NCI-H1436 (cell line): ENCODE results near the gene ATP2B2.
"Not testable (repeated sequence)": the region's sequence is repeated elsewhere in the genome, so short reads cannot be mapped to it uniquely, and the experiment has no call there.

ENCODE experiments used
- DNase-seq: peaks from one replicate; lab custom pipeline; 2025; lab: John Stamatoyannopoulos, UW

ATP2B2 gene

GRCh38 chr3:10382445-10382844, 122.9 kb downstream of the ATP2B2 start:
- not testable (repeated sequence) for DNase-seq

GRCh38 chr3:10381336-10381735, 124.0 kb downstream of the ATP2B2 start:
- no peak for DNase-seq

GRCh38 chr3:10380906-10381305, 124.5 kb downstream of the ATP2B2 start:
- DNase-seq: no peak

- no peak for DNase-seq
Measured at GRCh38 chr3:10379961-10380360, 125.4 kb downstream of the ATP2B2 start.

GRCh38 chr3:10379161-10379560, 126.2 kb downstream of the ATP2B2 start:
- DNase-seq: no peak

- no peak for DNase-seq
Measured at GRCh38 chr3:10378742-10379141, 126.6 kb downstream of the ATP2B2 start.

- no peak for DNase-seq
Measured at GRCh38 chr3:10378246-10378645, 127.1 kb downstream of the ATP2B2 start.

GRCh38 chr3:10377148-10377725, 128.1 kb downstream of the ATP2B2 start:
- DNase-seq: no peak

- no peak for DNase-seq
Measured at GRCh38 chr3:10376353-10376752, 129.0 kb downstream of the ATP2B2 start.

GRCh38 chr3:10375296-10376053, 129.9 kb downstream of the ATP2B2 start:
- DNase-seq: no peak

GRCh38 chr3:10374311-10374710, 131.1 kb downstream of the ATP2B2 start:
- DNase-seq: no peak

- no peak for DNase-seq
Measured at GRCh38 chr3:10373686-10374261, 131.6 kb downstream of the ATP2B2 start.

GRCh38 chr3:10371789-10372188, 133.6 kb downstream of the ATP2B2 start:
- no peak for DNase-seq

GRCh38 chr3:10371167-10371566, 134.2 kb downstream of the ATP2B2 start:
- DNase-seq: no peak

- no peak for DNase-seq
Measured at GRCh38 chr3:10370429-10370828, 135.0 kb downstream of the ATP2B2 start.

GRCh38 chr3:10368512-10368911, 136.9 kb downstream of the ATP2B2 start:
- DNase-seq: no peak

GRCh38 chr3:10367506-10367905, 137.9 kb downstream of the ATP2B2 start:
- DNase-seq: no peak

GRCh38 chr3:10366651-10367101, 138.7 kb downstream of the ATP2B2 start:
- DNase-seq: no peak

GRCh38 chr3:10365791-10366190, 139.6 kb downstream of the ATP2B2 start:
- no peak for DNase-seq

- DNase-seq: no peak
Measured at GRCh38 chr3:10365316-10365715, 140.1 kb downstream of the ATP2B2 start.

- no peak for DNase-seq
Measured at GRCh38 chr3:10364806-10365205, 140.6 kb downstream of the ATP2B2 start.

- no peak for DNase-seq
Measured at GRCh38 chr3:10363935-10364334, 141.5 kb downstream of the ATP2B2 start.

GRCh38 chr3:10361375-10361774, 144.0 kb downstream of the ATP2B2 start:
- DNase-seq: no peak
